K562 (cell line): ENCODE results near the gene DNAH8. TPM values are rescaled to one million over a fixed set of nuclear protein-coding genes. Genes with fewer than 3 reads are reported as not detected.

ENCODE experiments used
- ATAC-seq: fragments of 200-7000 bp; cut with Tn5 transposase; 3 replicates; pipeline ENCODE4 v1.9.1; 2020; ENCODE audit warnings: moderate library complexity
- BruUV-seq: library from RNA; stranded (reverse); fragments of 400-500 nt; replicated peaks from 2 replicates; lab custom pipeline; 2021; lab: Mats Ljungman, UMichigan
- CTCF ChIA-PET: fragments of 300-600 bp; formaldehyde crosslinking; extraction: SDS; loops from one replicate; lab custom pipeline; 2021; ENCODE audit warnings: low intra/inter-chr PET ratio; lab: Yijun Ruan, JAX
- POLR2A ChIA-PET: fragments of 300-600, 350-650 bp; sonication (Branson Sonifier 250); formaldehyde crosslinking; extraction: SDS; loops from one replicate; lab custom pipeline; 2021; ENCODE audit warnings: antibody characterized with exemption, inconsistent platforms; lab: Yijun Ruan, JAX
- DNase-seq, 4 experiments: peaks; one replicate each; pipeline versions ENCODE4 v3.0.0 to v3.0.0-alpha.2; 2011 to 2018; ENCODE audit warnings: low spot score in 3 of 4, mixed read lengths in 3 of 4; ENCODE audit errors: extremely low read depth in 1 of 4
- FAIRE-seq: peaks from 2 replicates; lab custom pipeline; 2011; peaks lifted over from hg19 to GRCh38; lab: Jason Lieb, UNC
- H2AFZ ChIP-seq: 2 replicates; pipeline ENCODE4 v1.6.0; 2011; ENCODE audit warnings: low read depth, low read length, control low read depth, inconsistent platforms
- H3K27ac ChIP-seq: fragments of 200-600 bp; 3 replicates; pipeline ENCODE4 v1.8.0; 2011; ENCODE audit warnings: low read depth, mild to moderate bottlenecking, control low read depth, inconsistent platforms, low read length, moderate library complexity, mixed read lengths; ENCODE audit errors: extremely low read depth
- H3K27me3 ChIP-seq, 2 experiments: fragments of 300-600 bp in 1 of 2; 2 replicates in 1 of 2; 3 replicates in 1 of 2; pipeline versions ENCODE4 v1.6.0 to v1.8.0; 2011; ENCODE audit warnings: inconsistent platforms in 2 of 2, low read length in 2 of 2, mild to moderate bottlenecking in 1 of 2, mixed read lengths in 1 of 2, moderate library complexity in 1 of 2; ENCODE audit not compliant: control insufficient read depth in 2 of 2, insufficient read depth in 2 of 2
- H3K36me3 ChIP-seq: fragments of 300-600 bp; 3 replicates; pipeline ENCODE4 v1.8.0; 2011; ENCODE audit warnings: mild to moderate bottlenecking, low read length, inconsistent platforms; ENCODE audit not compliant: control insufficient read depth, insufficient read depth
- H3K4me1 ChIP-seq, 2 experiments: fragments of 200-600 bp in 1 of 2; replicated peaks in 1 of 2; 2 replicates in 1 of 2; 3 replicates in 1 of 2; pipeline versions ENCODE4 v1.5.1 to v1.8.0; 2011; ENCODE audit warnings: inconsistent platforms in 2 of 2, low read length in 2 of 2, mild to moderate bottlenecking in 1 of 2, mixed read lengths in 1 of 2, moderate library complexity in 1 of 2; ENCODE audit not compliant: control insufficient read depth in 2 of 2, insufficient read depth in 2 of 2
- H3K4me2 ChIP-seq: 2 replicates; pipeline ENCODE4 v1.6.1; 2011; ENCODE audit warnings: low read length, control low read depth, inconsistent platforms, mixed read lengths; ENCODE audit not compliant: insufficient read depth
- H3K4me3 ChIP-seq: fragments of 200-600 bp; sonication (generic), shearing (Covaris generic); 2 replicates; pipeline ENCODE4 v1.5.1; 2016; ENCODE audit warnings: control low read depth, inconsistent platforms
- H3K79me2 ChIP-seq: fragments of 200-600 bp; 3 replicates; pipeline ENCODE4 v1.8.0; 2011; ENCODE audit warnings: low read length, inconsistent platforms; ENCODE audit not compliant: control insufficient read depth, insufficient read depth
- H3K9ac ChIP-seq, 2 experiments: 2 replicates each; pipeline versions ENCODE4 v1.6.0 to v1.6.1; 2011; ENCODE audit warnings: low read depth in 2 of 2, low read length in 2 of 2, control low read depth in 1 of 2, inconsistent platforms in 1 of 2, mild to moderate bottlenecking in 1 of 2, mixed read lengths in 1 of 2; ENCODE audit not compliant: insufficient read depth in 1 of 2
- H3K9me1 ChIP-seq: one replicate; pipeline ENCODE4 v1.6.0; 2011; ENCODE audit warnings: inconsistent platforms, mild to moderate bottlenecking, low read length, moderate library complexity; ENCODE audit not compliant: control insufficient read depth, insufficient read depth
- H3K9me3 ChIP-seq: replicated peaks from 2 replicates; pipeline ENCODE4 v1.5.1; 2011; ENCODE audit warnings: low read depth, low read length, inconsistent platforms; ENCODE audit not compliant: control insufficient read depth, insufficient read depth
- H4K20me1 ChIP-seq: replicated peaks from 2 replicates; pipeline ENCODE4 v1.6.1; 2011; ENCODE audit warnings: low read length, inconsistent platforms, mixed read lengths; ENCODE audit not compliant: control insufficient read depth, insufficient read depth
- CC2D1A ChIP-seq: fragments of 450-650 bp; IDR thresholded peaks from 2 replicates; pipeline ENCODE4 v1.6.1; 2017; ENCODE audit warnings: mild to moderate bottlenecking
- CXXC5 ChIP-seq: fragments of 250-450 bp; sonication (Bioruptor Pico); IDR thresholded peaks from 2 replicates; pipeline ENCODE4 v1.8.0; 2022; ENCODE audit warnings: inconsistent platforms, mild to moderate bottlenecking, moderate library complexity
- ESRRA ChIP-seq: fragments of 450-650 bp; IDR thresholded peaks from 2 replicates; pipeline ENCODE4 v1.6.1; 2014; ENCODE audit warnings: low read depth, mild to moderate bottlenecking, moderate library complexity, borderline replicate concordance
- HOXB6 ChIP-seq: fragments of 250-450 bp; sonication (Bioruptor Pico); IDR thresholded peaks from 2 replicates; pipeline ENCODE4 v1.5.1; 2022; ENCODE audit warnings: mild to moderate bottlenecking, borderline replicate concordance
- KAT7 ChIP-seq: sonication (generic); formaldehyde crosslinking; IDR thresholded peaks from 2 replicates; pipeline ENCODE4 v1.8.0; 2022; ENCODE audit warnings: missing genetic modification reagents, mild to moderate bottlenecking, borderline replicate concordance
- KLF16 ChIP-seq: IDR thresholded peaks from 2 replicates; pipeline ENCODE4 v1.6.1; 2016; ENCODE audit warnings: antibody characterized with exemption
- MAZ ChIP-seq, 2 experiments: fragments of 450-650 bp in 1 of 2; sonication (generic) in 1 of 2; formaldehyde crosslinking; IDR thresholded peaks in 1 of 2; conservative IDR thresholded peaks in 1 of 2; 2 replicates each; pipeline versions ENCODE4 v1.4.0 to v1.5.0; 2020; ENCODE audit warnings: mild to moderate bottlenecking in 1 of 2, missing genetic modification reagents in 1 of 2
- MEF2D ChIP-seq: conservative IDR thresholded peaks from 2 replicates; pipeline ENCODE4 v1.6.1; 2016; ENCODE audit warnings: low read depth, missing genetic modification characterization, missing compliant biosample characterization
- RAD21 ChIP-seq, 2 experiments: fragments of 250-450 bp in 1 of 2; fragments of 450-650 bp in 1 of 2; sonication (Bioruptor Pico) in 1 of 2; formaldehyde crosslinking in 1 of 2; IDR thresholded peaks in 1 of 2; conservative IDR thresholded peaks in 1 of 2; 2 replicates each; pipeline versions ENCODE4 v1.4.0 to v1.8.0; 2020 to 2022; ENCODE audit warnings: mild to moderate bottlenecking in 2 of 2, moderate library complexity in 1 of 2
- RCOR1 ChIP-seq, 2 experiments: IDR thresholded peaks; 2 replicates each; pipeline ENCODE4 v1.6.1; 2012; ENCODE audit warnings: low read depth in 2 of 2, low read length in 2 of 2, borderline replicate concordance in 1 of 2, improper control_type of control experiment in 1 of 2
- SMAD1 ChIP-seq: fragments of 150-350 bp; IDR thresholded peaks from 2 replicates; pipeline ENCODE4 v1.6.1; 2014; ENCODE audit warnings: low read length, low read depth; ENCODE audit not compliant: partially characterized antibody
- SMC3 ChIP-seq: conservative IDR thresholded peaks from 2 replicates; pipeline ENCODE4 v1.6.1; 2011; ENCODE audit warnings: low read depth, low read length, improper control_type of control experiment; ENCODE audit not compliant: insufficient read depth
- ZBTB34 ChIP-seq: fragments of 250-450 bp; sonication (Bioruptor Pico); IDR thresholded peaks from 2 replicates; pipeline ENCODE4 v1.8.0; 2021; ENCODE audit warnings: mild to moderate bottlenecking, moderate library complexity
- ZNF76 ChIP-seq: fragments of 250-450 bp; sonication (Bioruptor Pico); IDR thresholded peaks from 2 replicates; pipeline ENCODE4 v1.4.0; 2020; ENCODE audit warnings: mild to moderate bottlenecking, moderate library complexity, borderline replicate concordance
- ZNF830 ChIP-seq: fragments of 250-450 bp; sonication (Bioruptor Pico); IDR thresholded peaks from 2 replicates; pipeline ENCODE4 v1.5.0; 2021; ENCODE audit warnings: mild to moderate bottlenecking
- WGBS: fragments of 100-300 bp; shearing (Covaris generic); methylation state at CpG from one replicate; pipeline ENCODE4 v1.1.6; 2016; ENCODE audit warnings: low coverage, mixed read lengths; ENCODE audit not compliant: insufficient coverage; ENCODE audit errors: missing lambda C conversion rate; 5-methylcytosine and 5-hydroxymethylcytosine counted together
- in situ Hi-C: fragments of 300-500 bp; cut with MboI; formaldehyde crosslinking; loops from 4 replicates; pipeline ENCODE4 v1.15.0; 2018; ENCODE audit warnings: inconsistent platforms, mixed read lengths
- intact Hi-C: fragments of 100-400 bp; cut with micrococcal nuclease; formaldehyde crosslinking; loops from 2 replicates; pipeline ENCODE4 v1.14.2; 2022
- polyA plus RNA-seq, 8 experiments: library from polyadenylated mRNA; depleted of rRNA in 4 of 8; stranded (reverse) in 5 of 8; unstranded in 3 of 8; fragments of >200 nt; fragmentation: Nextera tagmentation in 2 of 8; fragmentation: Illumina TruSeq in 1 of 8; extraction: Ambion mirVana in 2 of 8; extraction: Trizol in 1 of 8; gene quantifications; 2 replicates each; pipeline versions ENCODE4 v1.2.1 to v1.2.3, GENCODE V29; 2011 to 2014; ENCODE audit warnings: inconsistent platforms in 1 of 8, missing spikeins in 1 of 8
- total RNA-seq, 7 experiments: library from RNA; depleted of rRNA in 6 of 7; stranded (reverse); fragments of >200 nt in 6 of 7; fragmentation: Illumina TruSeq in 2 of 7; extraction: Trizol in 2 of 7; gene quantifications; 2 replicates each; pipeline versions ENCODE4 v1.2.1 to v1.2.3, GENCODE V29; 2011 to 2021; ENCODE audit warnings: low replicate concordance in 1 of 7
- TF ChIP-seq, protein P1 (sequence below): sonication (generic); formaldehyde crosslinking; IDR thresholded peaks from 2 replicates; pipeline ENCODE4 v1.8.0; 2023; ENCODE audit warnings: mild to moderate bottlenecking, missing genetic modification reagents
- TF ChIP-seq, protein P2 (sequence below): fragments of 450-650 bp; IDR thresholded peaks from 2 replicates; pipeline ENCODE4 v1.6.1; 2017; ENCODE audit warnings: mild to moderate bottlenecking, moderate library complexity

DNAH8 gene
- total and polyA plus RNA-seq, 9 of the 15 experiments (the other 6 are each of a cell fraction or from before 2014, with no cell fraction given) = 1.2 to 4.2 (median 2.9) TPM

- no peaks in the 10 kb centered on the region for H3K27me3 ChIP-seq
- intact Hi-C loops = no loop called here
- H3K9me1 ChIP-seq = no peaks in the 10 kb centered on the region
- peak; percentile 35 to 59 (median 48) for DNase-seq
- no peak overlapping the region for H3K4me3 ChIP-seq
- no peaks in the 10 kb centered on the region; a peak in 2 of 5 replicates for H3K4me1 ChIP-seq
- ATAC-seq = peak; percentile 92
- no peaks in the 10 kb centered on the region for H3K36me3 ChIP-seq
- peak; percentile 85 for FAIRE-seq
- CTCF ChIA-PET = no interaction called here
- in situ Hi-C loops = no loop called here
- no TSS peak for BruUV-seq
- no peak overlapping the region for H3K9ac ChIP-seq
- no peaks in the 10 kb centered on the region for H3K9me3 ChIP-seq
- H3K4me2 ChIP-seq = no peak overlapping the region
- no peaks in the 10 kb centered on the region for H4K20me1 ChIP-seq
- no peaks in the 10 kb centered on the region for H3K79me2 ChIP-seq
- 35% methylated on average over 3 of the region's 3 CpGs for WGBS
- no peak overlapping the region for H3K27ac ChIP-seq
- POLR2A ChIA-PET = interaction anchor here (0.9 to 1.4 kb wide), 3 partner anchors 10 to 15 kb away, joined by 3 to 4 read pairs (median 3); no protein-coding TSS in a partner anchor
- no peak overlapping the region for H2AFZ ChIP-seq
- TF ChIP-seq RCOR1 (IDR thresholded peaks at IDR 0.05; ENCODE audit: borderline replicate concordance in 1 of 2, low read depth in 2 of 2, low read length in 2 of 2) (0 out of 4 replicates have a peak, but pooled peaks of 1 of the 2 experiments have one; percentile 31), SMC3 (0 out of 2 replicates have a peak, but pooled peaks have one; percentile 22), ZNF76 (CRISPR knock-in tag) (no peak), MAZ (CRISPR knock-in tag; conservative IDR thresholded peaks at IDR 0.05 in 1 of 2, IDR thresholded peaks at IDR 0.05 in 1 of 2) (no peak), CC2D1A (no peak), RAD21 (CRISPR knock-in tag; conservative IDR thresholded peaks at IDR 0.05 in 1 of 2, IDR thresholded peaks at IDR 0.05 in 1 of 2) (peak in 1 of 2 experiments; percentile 27; a peak in 1 of 4 replicates), CXXC5 (CRISPR knock-in tag) (no peak), HOXB6 (CRISPR knock-in tag) (no peak), MEF2D (tag) (no peak), ZNF830 (CRISPR knock-in tag) (no peak), KLF16 (no peak), ESRRA (no peak), SMAD1 (no peak), ZBTB34 (no peak), KAT7 (CRISPR knock-in tag) (no peak)
- TF ChIP-seq, protein P1, sequence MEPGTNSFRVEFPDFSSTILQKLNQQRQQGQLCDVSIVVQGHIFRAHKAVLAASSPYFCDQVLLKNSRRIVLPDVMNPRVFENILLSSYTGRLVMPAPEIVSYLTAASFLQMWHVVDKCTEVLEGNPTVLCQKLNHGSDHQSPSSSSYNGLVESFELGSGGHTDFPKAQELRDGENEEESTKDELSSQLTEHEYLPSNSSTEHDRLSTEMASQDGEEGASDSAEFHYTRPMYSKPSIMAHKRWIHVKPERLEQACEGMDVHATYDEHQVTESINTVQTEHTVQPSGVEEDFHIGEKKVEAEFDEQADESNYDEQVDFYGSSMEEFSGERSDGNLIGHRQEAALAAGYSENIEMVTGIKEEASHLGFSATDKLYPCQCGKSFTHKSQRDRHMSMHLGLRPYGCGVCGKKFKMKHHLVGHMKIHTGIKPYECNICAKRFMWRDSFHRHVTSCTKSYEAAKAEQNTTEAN = 0 out of 2 replicates have a peak, but pooled peaks have one; percentile 50
- TF ChIP-seq, protein P2, sequence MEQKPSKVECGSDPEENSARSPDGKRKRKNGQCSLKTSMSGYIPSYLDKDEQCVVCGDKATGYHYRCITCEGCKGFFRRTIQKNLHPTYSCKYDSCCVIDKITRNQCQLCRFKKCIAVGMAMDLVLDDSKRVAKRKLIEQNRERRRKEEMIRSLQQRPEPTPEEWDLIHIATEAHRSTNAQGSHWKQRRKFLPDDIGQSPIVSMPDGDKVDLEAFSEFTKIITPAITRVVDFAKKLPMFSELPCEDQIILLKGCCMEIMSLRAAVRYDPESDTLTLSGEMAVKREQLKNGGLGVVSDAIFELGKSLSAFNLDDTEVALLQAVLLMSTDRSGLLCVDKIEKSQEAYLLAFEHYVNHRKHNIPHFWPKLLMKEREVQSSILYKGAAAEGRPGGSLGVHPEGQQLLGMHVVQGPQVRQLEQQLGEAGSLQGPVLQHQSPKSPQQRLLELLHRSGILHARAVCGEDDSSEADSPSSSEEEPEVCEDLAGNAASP = no peak
Observed at GRCh38 chr6:38773338-38773737, 58.2 kb downstream of the DNAH8 start.
